ENCODE data around the gene RABGAP1.

DNA sequence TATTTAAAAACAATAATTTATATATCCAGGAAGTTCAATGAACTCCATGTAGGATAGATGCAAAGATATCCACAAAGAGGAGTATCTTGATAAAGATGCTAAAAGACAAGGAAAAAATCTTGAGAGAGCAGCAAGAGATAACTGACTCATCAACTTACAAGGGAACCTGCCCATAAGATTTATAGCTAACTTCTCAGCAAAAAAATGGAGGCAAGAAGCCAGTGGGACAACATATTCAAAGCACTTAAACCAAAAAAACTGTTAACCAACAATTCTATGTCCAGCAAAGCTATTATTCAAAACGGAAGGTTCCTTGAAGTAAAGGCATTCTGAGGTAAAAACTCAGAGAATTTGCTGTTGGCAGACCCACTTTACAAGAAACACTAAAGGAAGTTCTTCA lies 20.3 kb downstream of the RABGAP1 start:
- TF ChIP-seq ETV6 (conservative IDR thresholded peaks at IDR 0.05 in 1 of 2, IDR thresholded peaks at IDR 0.05 in 1 of 2; ENCODE audit: borderline replicate concordance in 1 of 2, low read depth in 1 of 2), result no peak
- no peak for TF ChIP-seq HDAC6 (IDR thresholded peaks at IDR 0.05; ENCODE audit: unreplicated experiment)
- no peak for TF ChIP-seq CHD4 (IDR thresholded peaks at IDR 0.05)
- no peak for TF ChIP-seq E2F8 (IDR thresholded peaks at IDR 0.05; ENCODE audit: low read depth, partially characterized antibody)
- TF ChIP-seq SUZ12 (IDR thresholded peaks at IDR 0.05; ENCODE audit: unreplicated experiment), result no peak
- TF ChIP-seq, protein P1, sequence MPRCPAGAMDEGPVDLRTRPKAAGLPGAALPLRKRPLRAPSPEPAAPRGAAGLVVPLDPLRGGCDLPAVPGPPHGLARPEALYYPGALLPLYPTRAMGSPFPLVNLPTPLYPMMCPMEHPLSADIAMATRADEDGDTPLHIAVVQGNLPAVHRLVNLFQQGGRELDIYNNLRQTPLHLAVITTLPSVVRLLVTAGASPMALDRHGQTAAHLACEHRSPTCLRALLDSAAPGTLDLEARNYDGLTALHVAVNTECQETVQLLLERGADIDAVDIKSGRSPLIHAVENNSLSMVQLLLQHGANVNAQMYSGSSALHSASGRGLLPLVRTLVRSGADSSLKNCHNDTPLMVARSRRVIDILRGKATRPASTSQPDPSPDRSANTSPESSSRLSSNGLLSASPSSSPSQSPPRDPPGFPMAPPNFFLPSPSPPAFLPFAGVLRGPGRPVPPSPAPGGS (IDR thresholded peaks at IDR 0.05; ENCODE audit: borderline replicate concordance, insufficient read depth, low read depth, low read length, poor library complexity, severe bottlenecking), result no peak
- TF ChIP-seq, protein P2, sequence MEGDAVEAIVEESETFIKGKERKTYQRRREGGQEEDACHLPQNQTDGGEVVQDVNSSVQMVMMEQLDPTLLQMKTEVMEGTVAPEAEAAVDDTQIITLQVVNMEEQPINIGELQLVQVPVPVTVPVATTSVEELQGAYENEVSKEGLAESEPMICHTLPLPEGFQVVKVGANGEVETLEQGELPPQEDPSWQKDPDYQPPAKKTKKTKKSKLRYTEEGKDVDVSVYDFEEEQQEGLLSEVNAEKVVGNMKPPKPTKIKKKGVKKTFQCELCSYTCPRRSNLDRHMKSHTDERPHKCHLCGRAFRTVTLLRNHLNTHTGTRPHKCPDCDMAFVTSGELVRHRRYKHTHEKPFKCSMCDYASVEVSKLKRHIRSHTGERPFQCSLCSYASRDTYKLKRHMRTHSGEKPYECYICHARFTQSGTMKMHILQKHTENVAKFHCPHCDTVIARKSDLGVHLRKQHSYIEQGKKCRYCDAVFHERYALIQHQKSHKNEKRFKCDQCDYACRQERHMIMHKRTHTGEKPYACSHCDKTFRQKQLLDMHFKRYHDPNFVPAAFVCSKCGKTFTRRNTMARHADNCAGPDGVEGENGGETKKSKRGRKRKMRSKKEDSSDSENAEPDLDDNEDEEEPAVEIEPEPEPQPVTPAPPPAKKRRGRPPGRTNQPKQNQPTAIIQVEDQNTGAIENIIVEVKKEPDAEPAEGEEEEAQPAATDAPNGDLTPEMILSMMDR (IDR thresholded peaks at IDR 0.05 in 2 of 3, conservative IDR thresholded peaks at IDR 0.05 in 1 of 3; ENCODE audit: control insufficient read depth in 2 of 3, extremely low read depth in 1 of 3, insufficient read depth in 1 of 3, low read depth in 3 of 3, low read length in 3 of 3), result no peak
- no peak for TF ChIP-seq ATF3 (IDR thresholded peaks at IDR 0.05; ENCODE audit: borderline replicate concordance, extremely low read depth, low read depth, low read length)
- no peak for TF ChIP-seq NR2F1 (conservative IDR thresholded peaks at IDR 0.05)
- TF ChIP-seq EZH2 (IDR thresholded peaks at IDR 0.05; ENCODE audit: borderline replicate concordance, control insufficient read depth, low read depth, low read length), result no peak
